Mesenteric fat pad (tissue), 1 donor: ENCODE data around the gene FRMD4B. TPM values are rescaled to one million over a fixed set of nuclear protein-coding genes. Genes with fewer than 3 reads are reported as not detected.
"Not testable (repeated sequence)": the region's sequence is repeated elsewhere in the genome, so short reads cannot be mapped to it uniquely, and the experiment has no call there.

Source experiments
- DNase-seq: peaks from one replicate; pipeline ENCODE4 v3.0.0-alpha.2; 2020; ENCODE audit warnings: low spot score
- total RNA-seq: library from RNA; stranded (reverse); fragmentation: NEBNext Ultra II Directional; extraction: Animal tissue kit (Norgen Biotek cat#: 25700); gene quantifications from one replicate; pipeline ENCODE4 v1.2.1, GENCODE V29; 2021
- donor health status: DM: yes; HTN: yes; CAD: no.

The FRMD4B gene
- total RNA-seq, 1 donor from 2014 or later, result 30.5 TPM

GRCh38 chr3:69290006-69290405, 95.9 kb downstream of the FRMD4B start:
- no peak for DNase-seq

- DNase-seq, result no peak
These were observed 97.6 kb downstream of the FRMD4B start for GRCh38 chr3:69288161-69288895.

GRCh38 chr3:69283913-69284611, 101.8 kb downstream of the FRMD4B start:
- DNase-seq, result no peak

GRCh38 chr3:69283496-69283895, 102.4 kb downstream of the FRMD4B start:
- no peak for DNase-seq

GRCh38 chr3:69282181-69282580, 103.7 kb downstream of the FRMD4B start:
- DNase-seq, result no peak

- DNase-seq, result not testable (repeated sequence)
These were observed 108.5 kb downstream of the FRMD4B start for GRCh38 chr3:69277403-69277802.

- no peak for DNase-seq
These were observed 109.0 kb downstream of the FRMD4B start for GRCh38 chr3:69276884-69277283.

GRCh38 chr3:69276191-69276590, 109.7 kb downstream of the FRMD4B start:
- not testable (repeated sequence) for DNase-seq

- no peak for DNase-seq
These were observed 112.0 kb downstream of the FRMD4B start for GRCh38 chr3:69273896-69274295.

- no peak for DNase-seq
These were observed 113.3 kb downstream of the FRMD4B start for GRCh38 chr3:69272556-69272955.

- no peak for DNase-seq
These were observed 114.8 kb downstream of the FRMD4B start for GRCh38 chr3:69271098-69271497.

GRCh38 chr3:69266585-69266984, 119.3 kb downstream of the FRMD4B start:
- DNase-seq, result no peak

- DNase-seq, result not testable (repeated sequence)
These were observed 119.8 kb downstream of the FRMD4B start for GRCh38 chr3:69266071-69266470.

- DNase-seq, result not testable (repeated sequence)
These were observed 125.0 kb downstream of the FRMD4B start for GRCh38 chr3:69260843-69261405.

- DNase-seq, result no peak
These were observed 125.6 kb downstream of the FRMD4B start for GRCh38 chr3:69260216-69260787.

- DNase-seq, result no peak
These were observed 126.8 kb downstream of the FRMD4B start for GRCh38 chr3:69259125-69259524.

- no peak for DNase-seq
These were observed 130.0 kb downstream of the FRMD4B start for GRCh38 chr3:69255928-69256327.

- DNase-seq, result no peak
These were observed 131.5 kb downstream of the FRMD4B start for GRCh38 chr3:69254351-69254750.

GRCh38 chr3:69252631-69253030, 133.3 kb downstream of the FRMD4B start:
- no peak for DNase-seq

- DNase-seq, result no peak
These were observed 133.7 kb downstream of the FRMD4B start for GRCh38 chr3:69252141-69252540.

GRCh38 chr3:69251078-69251805, 134.6 kb downstream of the FRMD4B start:
- no peak for DNase-seq
